Stimulated activated CD4-positive, alpha-beta T cell treated with anti-CD3 and anti-CD28 coated beads, Interleukin-2, amount 100 ng/mL, for 24 hours (primary cell): Measurements from ENCODE around the gene TMEM132C.

Source experiments
- DNase-seq, 2 donors: peaks; one replicate each; pipeline ENCODE4 v3.0.0-alpha.2; 2020

TMEM132C gene

GRCh38 chr12:128353301-128353700, 86.3 kb downstream of the TMEM132C start:
- DNase-seq: no peak

- no peak for DNase-seq
These were observed 89.6 kb downstream of the TMEM132C start for GRCh38 chr12:128356547-128356946.

DNA sequence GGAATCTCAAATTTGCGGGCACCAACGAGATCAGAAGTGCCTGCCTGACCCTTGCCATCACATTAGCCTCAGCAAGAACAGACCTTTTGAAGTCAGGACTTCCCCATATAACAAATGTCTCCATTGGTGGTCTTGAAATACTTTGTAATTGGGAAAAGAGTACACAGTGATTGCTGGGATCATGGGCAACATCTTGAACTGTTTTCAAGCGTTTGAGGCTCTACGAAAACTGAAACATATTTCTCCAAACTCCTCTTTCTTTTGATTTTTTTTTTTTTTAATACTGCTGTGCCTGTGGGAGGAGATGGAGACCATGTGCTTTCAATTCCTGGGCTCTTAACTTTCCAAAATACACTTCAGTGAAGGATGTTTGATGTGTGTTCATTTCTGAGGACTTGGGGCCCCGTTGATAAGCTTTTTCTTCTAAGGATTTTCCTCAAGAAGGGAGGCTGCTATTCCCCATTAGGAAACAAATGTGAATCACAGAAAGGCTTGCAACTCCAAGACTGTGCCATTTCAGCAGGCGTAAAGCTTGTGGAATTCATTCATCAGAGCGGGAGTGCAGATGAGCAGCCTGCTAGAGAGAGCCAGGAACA, 94.5 kb downstream of the TMEM132C start:
- DNase-seq: no peak

DNA sequence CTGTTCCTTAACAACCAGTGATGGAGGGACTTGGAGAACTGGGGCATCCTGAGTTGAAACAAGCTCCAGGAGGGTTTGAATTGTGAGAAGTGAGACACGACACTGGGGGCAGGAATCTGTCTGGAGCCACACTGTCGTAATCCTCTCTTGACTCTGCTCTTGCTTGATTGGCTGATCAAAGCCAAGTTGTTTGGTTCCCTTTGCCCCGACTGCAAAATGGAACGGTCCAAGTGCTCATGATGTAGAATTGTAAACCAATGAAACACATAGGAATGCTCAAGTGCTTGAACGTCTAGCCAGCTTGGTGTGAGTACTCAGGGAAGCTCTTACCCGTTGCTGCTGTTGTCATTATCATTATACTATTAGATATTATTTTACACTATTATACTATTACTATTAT, 98.1 kb downstream of the TMEM132C start:
- no peak for DNase-seq

GRCh38 chr12:128365651-128366231, 98.8 kb downstream of the TMEM132C start:
- DNase-seq: no peak

DNA sequence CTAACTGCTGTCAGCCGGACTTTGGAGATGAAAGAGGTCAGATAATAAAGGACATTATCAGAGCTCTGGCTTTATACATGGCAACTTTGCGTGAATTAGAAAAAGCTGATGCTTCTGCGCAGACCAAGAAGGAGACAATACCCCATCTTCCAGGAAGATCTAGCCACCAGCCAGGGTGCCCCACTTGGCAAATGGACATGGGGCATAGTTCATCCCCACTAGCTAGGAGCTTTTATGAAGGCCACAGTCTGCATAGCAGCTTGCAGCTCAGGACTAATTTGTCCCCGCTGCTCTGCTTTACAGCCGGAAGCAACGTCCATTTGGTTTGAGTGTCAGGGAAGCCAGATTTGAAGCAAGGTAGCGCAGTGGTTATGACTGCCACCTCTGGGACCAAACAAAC, 101.0 kb downstream of the TMEM132C start:
- DNase-seq: no peak

DNA sequence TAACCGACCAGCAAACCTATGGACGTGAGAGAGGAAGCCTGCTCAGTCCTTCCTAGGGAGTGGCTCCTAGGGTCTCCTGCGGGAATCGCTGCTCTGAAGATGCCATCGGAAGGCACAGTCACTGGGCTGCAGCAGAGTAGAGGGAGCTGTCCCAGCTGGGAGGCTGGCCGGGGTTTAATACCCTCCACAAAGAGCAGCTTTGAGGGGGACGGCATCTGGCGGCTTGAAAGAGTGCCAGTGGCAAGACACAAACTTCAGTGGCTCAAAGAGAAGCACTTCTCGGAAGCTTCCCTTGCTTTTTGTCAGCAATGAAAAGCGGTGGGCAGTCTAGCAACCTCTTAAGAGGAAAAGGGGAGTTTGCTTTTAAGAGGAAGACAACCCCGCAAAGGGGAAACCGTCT, 114.6 kb downstream of the TMEM132C start:
- no peak for DNase-seq

DNA sequence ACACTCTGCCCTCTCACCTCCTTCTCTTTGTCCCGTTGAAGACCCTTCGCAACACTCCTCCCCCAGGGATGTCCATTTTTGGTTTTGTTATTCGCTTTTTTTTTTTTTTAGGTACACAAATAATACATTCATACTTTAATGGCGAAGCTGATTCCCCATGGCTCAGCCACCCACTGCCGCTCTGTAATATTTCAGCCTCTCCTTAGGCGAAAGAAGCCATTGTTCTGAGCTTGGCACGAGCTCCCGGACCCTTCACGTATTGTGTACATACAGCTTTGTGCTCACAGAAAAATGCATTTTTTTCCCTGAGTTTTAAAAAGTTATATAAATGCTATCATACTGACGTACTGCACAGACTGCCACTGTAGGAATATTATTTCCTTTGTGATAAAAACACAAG, 115.0 kb downstream of the TMEM132C start:
- no peak for DNase-seq

DNA sequence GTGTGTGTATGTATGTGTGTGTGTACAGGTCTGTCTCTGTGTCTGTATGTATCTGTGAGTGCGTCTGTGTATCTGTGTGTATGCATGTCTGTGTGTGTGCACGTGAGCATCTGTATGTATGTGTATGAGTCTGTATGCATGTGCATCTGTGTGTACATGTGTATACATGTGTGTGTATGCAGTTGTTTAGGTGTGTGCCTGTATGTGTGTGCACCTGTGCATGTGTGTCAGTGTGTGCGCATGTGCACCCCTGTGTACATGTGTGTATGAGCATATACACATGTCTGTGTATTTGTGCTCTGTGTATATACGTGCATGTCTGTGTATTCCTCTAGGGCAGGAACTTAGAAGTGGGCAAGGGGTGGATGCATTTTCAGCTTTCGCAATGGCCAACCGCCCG, 116.0 kb downstream of the TMEM132C start:
- no peak for DNase-seq

GRCh38 chr12:128383357-128383937, 116.5 kb downstream of the TMEM132C start:
- no peak for DNase-seq

DNA sequence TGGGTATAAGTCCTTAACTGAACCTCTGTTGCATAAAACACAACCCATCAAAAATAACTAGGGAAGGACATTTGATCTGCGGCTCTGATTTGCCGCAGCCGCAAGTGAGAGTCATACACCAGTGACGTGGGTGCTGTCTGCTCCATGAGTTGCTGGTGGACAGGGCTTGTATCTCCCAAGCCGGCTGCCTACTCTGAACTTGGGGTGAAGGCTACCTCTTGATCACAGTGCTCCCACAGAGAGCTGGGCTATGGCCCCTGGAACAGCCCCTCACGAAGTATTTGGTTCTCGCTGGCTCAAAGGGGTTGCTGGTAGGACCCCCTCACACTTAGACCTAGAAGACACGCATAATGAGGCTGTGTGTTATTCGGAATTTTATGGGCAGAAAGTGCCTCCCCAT, 118.8 kb downstream of the TMEM132C start:
- DNase-seq: no peak

DNA sequence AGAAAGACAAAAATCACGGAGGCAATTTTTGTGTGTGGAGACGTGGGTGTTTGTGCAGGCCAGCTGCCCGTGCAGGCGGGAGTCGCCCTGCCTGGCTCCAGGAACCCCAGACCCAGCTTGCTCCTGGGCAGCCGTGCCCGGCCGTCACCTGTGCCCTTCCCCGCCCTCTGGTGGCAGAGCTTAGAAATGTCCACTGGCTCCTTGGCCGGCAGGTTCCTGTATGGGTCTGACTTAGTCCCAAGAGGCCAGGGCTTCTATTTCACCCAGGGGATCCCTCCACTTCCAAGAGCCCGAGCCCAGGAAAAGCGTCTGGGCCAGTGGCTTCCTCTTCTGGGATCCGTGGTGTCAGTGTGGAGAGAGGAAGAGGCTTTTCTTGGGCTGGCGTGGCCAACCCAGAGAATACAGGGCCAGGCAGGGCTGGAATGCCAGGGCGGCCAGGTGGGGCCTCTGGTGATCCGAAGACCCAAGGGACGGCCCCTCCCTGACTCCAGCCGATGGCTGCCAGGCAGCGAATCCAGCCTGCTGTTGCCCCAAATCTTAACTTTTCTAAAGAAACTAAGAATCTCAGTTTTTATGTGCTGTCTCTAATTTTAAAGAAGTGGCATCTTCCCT, 120.9 kb downstream of the TMEM132C start:
- peak; percentile 17 to 39 for DNase-seq

- DNase-seq: no peak
These were observed 121.6 kb downstream of the TMEM132C start for GRCh38 chr12:128388461-128389000.

DNA sequence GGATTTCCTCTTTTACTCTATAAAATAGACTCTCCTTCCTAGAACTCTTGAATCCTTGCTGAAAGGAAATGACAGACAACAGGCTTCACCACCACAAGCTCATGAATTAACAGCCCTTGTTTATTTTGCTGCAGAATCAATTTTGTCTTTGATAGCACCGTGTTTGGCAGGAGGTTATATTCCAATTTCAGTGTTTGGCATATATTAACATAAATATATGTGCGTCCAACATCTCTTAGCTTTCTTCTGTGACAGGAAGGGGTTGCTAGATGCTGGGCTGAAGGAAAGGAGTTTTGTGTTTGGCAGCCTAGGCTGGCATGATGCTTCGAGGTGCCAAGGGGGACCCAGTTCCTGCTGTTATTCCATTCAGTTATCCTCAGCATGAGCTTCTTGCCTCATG, 126.4 kb downstream of the TMEM132C start:
- no peak for DNase-seq

DNA sequence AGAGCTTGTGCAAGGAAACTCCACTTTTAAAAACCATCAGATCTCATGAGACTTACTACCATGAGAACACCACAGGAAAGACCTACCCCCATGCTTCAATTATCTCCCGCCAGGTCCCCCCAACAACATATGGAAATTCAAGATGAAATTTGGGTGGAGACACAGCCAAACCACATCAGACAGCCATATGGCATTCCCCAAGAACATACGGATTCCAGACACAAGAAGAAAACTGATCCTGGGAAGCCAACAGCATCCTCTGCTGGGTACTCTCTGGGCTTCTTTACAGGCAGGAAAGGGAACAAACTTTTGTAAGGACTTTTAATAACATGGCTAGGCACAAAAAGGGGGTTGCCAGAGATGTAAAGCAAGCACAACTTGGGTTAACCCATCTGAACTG, 127.2 kb downstream of the TMEM132C start:
- no peak for DNase-seq

DNA sequence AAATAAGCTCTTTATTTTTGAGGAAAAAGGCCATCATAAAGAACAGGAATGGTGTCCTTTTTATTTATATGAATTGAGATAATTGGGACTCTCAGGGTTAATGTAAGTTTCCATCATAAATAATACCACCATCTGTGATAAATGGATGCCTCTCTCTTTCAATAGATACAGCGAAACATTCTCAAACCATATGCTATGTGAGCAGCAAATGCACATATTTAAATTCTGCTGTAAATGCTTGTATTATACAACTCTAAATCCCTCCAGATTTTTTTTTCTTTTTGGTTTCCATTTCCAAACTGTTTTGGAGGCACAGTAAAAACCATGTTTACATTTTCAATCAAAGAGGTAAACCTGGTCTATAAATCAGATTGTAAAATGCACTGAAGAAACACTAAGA, 132.3 kb downstream of the TMEM132C start:
- no peak for DNase-seq

DNA sequence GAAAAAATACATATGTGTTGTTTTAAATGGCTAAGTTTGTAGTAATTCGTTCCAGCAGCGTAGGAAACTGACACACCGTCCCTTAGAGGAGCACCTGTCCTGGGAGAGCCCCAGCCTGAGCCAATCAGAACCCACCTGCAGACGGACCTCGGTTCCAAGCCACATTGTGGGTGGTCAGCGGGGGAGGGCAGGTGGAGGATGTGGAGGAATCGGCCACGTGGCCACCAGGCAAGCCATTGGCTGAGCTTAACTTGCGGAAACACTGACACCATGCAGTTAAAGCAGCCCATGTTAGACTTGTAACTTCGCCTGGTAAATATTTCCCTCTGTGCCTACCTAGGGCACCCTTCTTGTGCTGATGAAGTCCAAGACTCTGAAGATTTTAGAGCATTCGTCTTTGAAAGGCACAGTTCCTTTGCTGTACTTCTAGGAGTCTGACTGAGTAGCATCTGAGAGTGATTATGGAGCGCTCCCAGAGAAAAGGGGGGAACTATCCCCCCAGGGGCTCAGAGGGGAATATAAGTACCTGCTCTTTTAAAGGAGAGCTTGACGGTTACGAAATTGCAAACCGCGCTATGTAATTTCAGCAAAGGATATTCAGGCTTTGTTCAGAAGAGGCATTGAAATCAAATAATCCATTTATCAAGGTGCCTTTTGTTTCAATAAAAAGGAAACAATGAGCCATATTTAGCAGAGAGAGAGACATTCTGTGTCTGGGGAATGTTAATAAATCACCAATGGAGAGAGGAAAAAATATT, 135.7 kb downstream of the TMEM132C start:
- DNase-seq: no peak

- DNase-seq: no peak
These were observed 141.7 kb downstream of the TMEM132C start for GRCh38 chr12:128408669-128409068.

GRCh38 chr12:128415036-128415560, 148.1 kb downstream of the TMEM132C start:
- DNase-seq: no peak

DNA sequence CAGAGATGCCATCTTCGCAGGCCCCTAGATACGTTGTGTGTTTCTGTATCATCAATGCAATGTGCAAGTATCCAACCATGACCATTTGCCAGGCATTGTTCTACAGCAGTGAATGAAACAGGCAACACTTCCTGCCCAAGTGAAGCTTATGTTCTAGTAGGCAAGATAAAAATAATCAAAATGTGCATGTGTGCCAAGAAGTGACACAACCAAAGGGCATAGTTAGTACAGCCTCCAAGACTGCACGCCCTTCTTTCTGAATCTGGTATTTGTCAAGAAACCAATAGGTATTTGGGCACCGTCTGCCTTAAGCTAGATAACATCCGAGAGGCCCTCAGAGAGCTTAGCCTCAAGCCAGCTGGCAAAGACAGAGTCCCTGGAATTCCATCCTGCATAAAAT, 152.0 kb downstream of the TMEM132C start:
- no peak for DNase-seq

DNA sequence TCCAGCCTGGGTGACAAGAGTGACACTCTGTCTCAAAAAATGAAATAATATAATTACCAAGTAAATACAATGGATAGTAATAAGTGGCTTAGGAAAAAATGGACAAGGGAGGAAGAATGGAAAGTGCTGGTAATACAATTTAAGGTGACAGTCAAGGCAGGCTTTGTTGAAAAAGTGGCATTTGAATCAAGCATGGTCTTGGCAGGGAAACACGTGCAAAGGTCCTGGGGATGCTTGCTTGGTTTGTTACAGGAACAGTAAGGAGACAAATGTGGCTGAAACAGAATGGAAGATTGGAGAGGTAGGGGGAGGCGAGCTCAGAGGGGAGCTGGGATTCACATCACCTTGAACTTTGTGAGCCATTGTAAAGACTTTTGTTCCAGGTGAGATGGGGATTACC, 153.2 kb downstream of the TMEM132C start:
- DNase-seq: no peak

DNA sequence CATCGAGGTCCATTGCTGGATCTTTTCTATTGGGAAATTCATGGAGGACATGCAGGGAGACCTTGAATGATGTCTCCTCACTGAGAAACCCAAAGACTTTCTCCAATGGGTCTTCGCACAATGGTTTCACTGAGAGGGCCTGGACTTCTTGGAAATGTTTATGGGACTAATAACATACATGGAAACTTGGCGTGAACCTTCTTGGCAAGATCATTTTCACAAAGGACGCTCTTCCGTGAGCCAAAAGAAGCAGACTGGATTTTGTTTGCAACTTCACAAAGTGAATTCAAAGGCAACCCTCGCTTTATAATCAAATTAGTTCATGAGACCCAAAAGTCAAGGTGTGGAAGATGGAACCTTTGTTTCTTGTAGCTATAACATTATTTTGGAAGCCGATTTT, 154.4 kb downstream of the TMEM132C start:
- DNase-seq: no peak

- DNase-seq: no peak
These were observed 156.2 kb downstream of the TMEM132C start for GRCh38 chr12:128423205-128423604.
